NT2/D1 (cell line): ENCODE data around the gene CYFIP2.

ENCODE experiments used
- DNase-seq: peaks from one replicate; pipeline ENCODE4 v3.0.0-alpha.2; 2011; ENCODE audit warnings: low read depth, low spot score
- H3K27me3 ChIP-seq: 2 replicates; pipeline ENCODE4 v1.6.0; 2011; ENCODE audit warnings: mild to moderate bottlenecking; ENCODE audit not compliant: insufficient read length, insufficient read depth
- H3K36me3 ChIP-seq: 2 replicates; pipeline ENCODE4 v1.6.1; 2011; ENCODE audit warnings: mild to moderate bottlenecking, low read length, mixed read lengths; ENCODE audit not compliant: insufficient read depth, insufficient read length
- H3K4me1 ChIP-seq: 2 replicates; pipeline ENCODE4 v1.5.1; 2011; ENCODE audit not compliant: insufficient read depth, insufficient read length
- H3K4me3 ChIP-seq: 2 replicates; pipeline ENCODE4 v1.5.1; 2011; ENCODE audit warnings: low read depth; ENCODE audit not compliant: insufficient read length
- H3K9ac ChIP-seq: 2 replicates; pipeline ENCODE4 v1.6.0; 2011; ENCODE audit warnings: low read depth; ENCODE audit not compliant: insufficient read length
- H3K9me3 ChIP-seq: 2 replicates; pipeline ENCODE4 v1.5.1; 2011; ENCODE audit warnings: mild to moderate bottlenecking, low read length; ENCODE audit not compliant: insufficient read depth
- SUZ12 ChIP-seq: IDR thresholded peaks from 2 replicates; pipeline ENCODE4 v1.6.1; 2011; ENCODE audit not compliant: insufficient read length, insufficient read depth; ENCODE audit errors: extremely low read depth
- YY1 ChIP-seq: IDR thresholded peaks from 2 replicates; pipeline ENCODE4 v1.6.1; 2011; ENCODE audit not compliant: insufficient read length, insufficient read depth
- ZNF274 ChIP-seq: IDR thresholded peaks from 2 replicates; pipeline ENCODE4 v1.6.1; 2011; ENCODE audit warnings: mild to moderate bottlenecking, low read depth, low read length

The CYFIP2 gene

DNA sequence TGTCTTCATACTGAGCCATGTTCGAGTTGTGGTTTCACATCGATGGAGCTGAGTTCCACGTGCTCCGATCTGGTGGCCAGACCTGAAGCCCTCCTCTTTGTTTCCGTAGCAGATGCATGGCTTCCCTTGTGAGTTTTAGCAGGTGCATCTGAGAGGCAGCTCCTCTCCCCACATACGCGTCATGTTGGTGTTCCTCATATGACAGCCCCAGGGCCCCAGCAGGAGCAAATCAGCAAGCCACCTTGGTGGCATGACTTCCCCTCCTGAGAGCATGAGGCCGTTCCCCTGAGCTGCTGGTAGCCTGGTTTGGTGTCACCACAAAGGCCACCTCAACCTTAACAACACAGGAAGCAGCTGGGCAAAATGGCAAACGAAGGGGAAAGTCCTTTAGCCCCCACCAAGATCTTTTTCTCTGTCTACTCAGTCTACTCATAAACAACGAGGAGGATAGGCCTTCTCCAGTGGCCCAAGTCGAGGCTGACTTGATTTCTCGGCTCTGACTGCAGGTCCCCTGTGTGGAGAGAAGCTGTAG lies 5.9 kb downstream of the CYFIP2 start:
- Histone ChIP-seq H3K36me3 (no peaks in the 10 kb centered on the region), H3K4me3 (no peak overlapping the region), H3K27me3 (peaks cover 16% of the 10 kb centered on the region), H3K9ac (no peak overlapping the region), H3K9me3 (no peaks in the 10 kb centered on the region), H3K4me1 (peaks cover 3% of the 10 kb centered on the region)
- TF ChIP-seq ZNF274 (no peak), SUZ12 (no peak), YY1 (no peak)
- no peak for DNase-seq

DNA sequence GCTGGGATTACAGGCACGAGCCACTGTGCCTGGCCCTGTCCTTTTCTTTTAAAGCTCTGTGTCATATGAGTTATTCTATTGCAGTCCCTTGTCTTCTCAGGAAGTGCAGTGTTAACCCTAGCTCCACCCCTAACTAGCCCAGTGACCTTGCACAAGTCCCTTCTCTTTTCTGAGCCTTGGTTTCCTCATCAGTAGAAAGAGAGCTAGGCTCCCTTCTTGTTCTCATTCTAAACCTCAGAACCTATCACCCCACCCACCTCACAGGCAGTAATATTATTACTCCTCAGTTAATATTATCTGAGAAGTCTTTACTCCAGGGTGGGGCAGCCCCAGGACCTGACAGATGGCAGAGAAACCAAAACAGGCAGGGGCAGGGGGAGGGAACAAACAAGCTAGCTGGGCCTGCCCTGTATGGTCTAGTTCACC lies 7.2 kb downstream of the CYFIP2 start:
- H3K36me3 ChIP-seq = no peaks in the 10 kb centered on the region
- peaks cover 3% of the 10 kb centered on the region for H3K27me3 ChIP-seq
- DNase-seq = no peak

DNA sequence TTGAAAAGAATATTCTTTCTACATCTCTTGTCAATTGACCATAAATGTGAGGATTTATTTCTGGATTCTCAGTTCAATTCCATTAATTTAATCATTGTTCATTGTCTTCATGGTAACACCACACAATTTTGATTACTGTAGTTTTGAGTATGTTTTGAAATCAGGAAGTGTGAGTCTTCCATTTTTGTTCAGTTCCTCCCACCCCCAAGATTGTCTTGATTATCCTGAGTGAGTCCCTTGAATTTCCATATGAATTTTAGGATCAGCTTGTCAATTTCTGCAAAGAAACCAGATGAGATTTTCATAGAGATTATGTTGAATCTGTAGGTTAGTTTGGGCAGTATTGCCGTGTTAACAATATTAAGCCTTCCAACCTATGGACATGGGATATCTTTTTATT lies 9.5 kb downstream of the CYFIP2 start:
- no peak for TF ChIP-seq YY1
- TF ChIP-seq ZNF274 = no peak
- TF ChIP-seq SUZ12 = no peak
- no peaks in the 10 kb centered on the region for H3K27me3 ChIP-seq
- no peaks in the 10 kb centered on the region for H3K4me1 ChIP-seq
- no peak overlapping the region for H3K4me3 ChIP-seq
- H3K9me3 ChIP-seq = no peaks in the 10 kb centered on the region
- H3K36me3 ChIP-seq = no peaks in the 10 kb centered on the region
- DNase-seq = no peak
- H3K9ac ChIP-seq = no peak overlapping the region

More for the DNA sequence above, 7.2 kb downstream of the CYFIP2 start:
- TF ChIP-seq SUZ12 (no peak), YY1 (no peak), ZNF274 (no peak)
- H3K9ac ChIP-seq = no peak overlapping the region
- no peaks in the 10 kb centered on the region for H3K4me1 ChIP-seq
- no peaks in the 10 kb centered on the region for H3K9me3 ChIP-seq
- H3K4me3 ChIP-seq = no peak overlapping the region

DNA sequence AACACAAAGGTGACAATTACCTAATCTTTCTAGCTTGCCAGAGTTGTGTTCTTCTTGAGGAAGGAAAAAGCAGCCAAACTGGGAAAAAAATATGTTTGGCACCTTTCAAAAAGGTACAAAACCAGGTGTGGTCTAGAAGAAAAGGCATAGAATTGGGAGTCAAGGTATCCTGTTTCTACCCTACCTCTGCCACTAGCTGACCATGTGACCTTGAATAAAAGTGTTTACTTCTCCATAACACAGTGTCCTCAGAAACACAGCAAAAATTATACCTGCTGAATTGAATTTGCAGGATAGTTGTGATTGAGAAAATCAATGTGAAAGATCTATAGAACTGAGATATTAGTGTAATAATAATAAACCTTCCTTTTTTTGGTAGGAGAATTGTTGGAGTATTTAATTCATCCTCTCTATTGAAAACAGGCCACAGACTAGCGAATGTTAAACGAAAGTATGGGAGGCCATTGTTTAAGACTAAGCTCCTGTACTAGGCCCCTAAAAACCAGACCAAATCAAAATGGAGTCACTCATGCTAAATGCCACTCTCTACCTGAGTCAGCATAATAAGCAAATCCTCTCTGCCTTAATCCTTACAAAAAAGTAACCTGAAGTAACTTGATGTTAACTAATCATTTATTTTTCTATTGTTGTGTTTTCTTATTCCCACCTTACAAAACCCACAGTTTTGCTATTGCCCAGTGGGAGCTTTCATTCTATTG lies 12.6 kb downstream of the CYFIP2 start:
- no peaks in the 10 kb centered on the region for H3K27me3 ChIP-seq
- no peak overlapping the region for H3K4me3 ChIP-seq
- no peak for DNase-seq
- TF ChIP-seq YY1 = no peak
- TF ChIP-seq ZNF274 = no peak
- TF ChIP-seq SUZ12 = no peak
- H3K9ac ChIP-seq = no peak overlapping the region
- no peaks in the 10 kb centered on the region for H3K4me1 ChIP-seq
- no peaks in the 10 kb centered on the region for H3K9me3 ChIP-seq
- H3K36me3 ChIP-seq = no peaks in the 10 kb centered on the region

DNA sequence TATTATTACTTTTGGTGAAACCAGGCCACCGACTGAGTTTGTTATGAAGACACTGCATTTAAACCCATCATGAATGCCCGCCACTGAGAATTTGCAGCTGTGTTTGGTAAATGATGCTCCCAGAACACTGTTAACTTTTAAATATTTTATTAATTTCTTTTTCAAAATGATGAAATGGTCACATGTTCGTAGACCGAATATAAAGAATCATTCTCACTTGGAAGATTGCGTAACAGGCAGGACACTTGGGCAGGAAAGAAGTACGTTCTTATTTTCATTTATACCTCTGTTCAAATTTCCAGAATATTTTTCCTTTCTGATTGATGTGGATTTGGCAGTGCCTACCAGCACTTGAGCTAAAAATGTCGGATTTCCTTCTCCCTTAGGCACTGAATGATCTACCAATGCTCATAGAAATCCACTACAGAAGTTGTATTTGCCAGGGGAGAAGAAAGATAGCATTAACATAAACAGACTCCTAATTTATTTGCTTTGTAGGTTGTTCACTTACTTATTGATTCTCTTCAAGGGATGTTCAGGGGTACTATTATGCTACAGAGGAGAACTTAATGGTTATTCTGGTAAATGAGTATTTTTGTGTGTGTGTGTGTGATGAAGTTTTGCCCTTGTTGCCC lies 13.8 kb downstream of the CYFIP2 start:
- Histone ChIP-seq H3K9me3 (no peaks in the 10 kb centered on the region), H3K9ac (no peak overlapping the region), H3K36me3 (no peaks in the 10 kb centered on the region), H3K4me1 (no peaks in the 10 kb centered on the region), H3K4me3 (no peak overlapping the region), H3K27me3 (no peaks in the 10 kb centered on the region)
- TF ChIP-seq SUZ12 (no peak), YY1 (no peak), ZNF274 (no peak)
- DNase-seq = no peak

DNA sequence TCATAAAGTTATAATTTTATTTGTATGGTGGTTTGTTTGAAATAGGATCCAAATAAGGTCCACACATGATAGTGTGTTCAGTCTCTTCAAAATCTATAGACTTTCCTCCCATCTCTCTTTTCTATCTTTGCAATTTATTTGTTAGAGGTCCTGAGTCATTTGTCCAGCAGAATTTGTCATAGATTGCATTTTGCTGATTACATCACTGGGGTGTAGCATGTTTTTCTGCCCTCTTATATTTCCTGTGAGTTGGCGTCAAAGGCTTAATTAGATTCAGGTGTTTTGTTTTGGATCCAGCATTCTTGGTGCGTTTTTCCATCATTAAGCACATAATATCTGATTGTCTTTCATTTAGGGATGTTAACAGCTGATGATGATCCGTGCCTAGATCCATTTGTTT lies 15.0 kb downstream of the CYFIP2 start:
- H3K4me1 ChIP-seq = no peaks in the 10 kb centered on the region
- TF ChIP-seq YY1 (no peak), SUZ12 (no peak), ZNF274 (no peak)
- DNase-seq = no peak
- H3K9me3 ChIP-seq = no peaks in the 10 kb centered on the region
- no peak overlapping the region for H3K9ac ChIP-seq
- no peak overlapping the region for H3K4me3 ChIP-seq
- no peaks in the 10 kb centered on the region for H3K27me3 ChIP-seq
- H3K36me3 ChIP-seq = no peaks in the 10 kb centered on the region

DNA sequence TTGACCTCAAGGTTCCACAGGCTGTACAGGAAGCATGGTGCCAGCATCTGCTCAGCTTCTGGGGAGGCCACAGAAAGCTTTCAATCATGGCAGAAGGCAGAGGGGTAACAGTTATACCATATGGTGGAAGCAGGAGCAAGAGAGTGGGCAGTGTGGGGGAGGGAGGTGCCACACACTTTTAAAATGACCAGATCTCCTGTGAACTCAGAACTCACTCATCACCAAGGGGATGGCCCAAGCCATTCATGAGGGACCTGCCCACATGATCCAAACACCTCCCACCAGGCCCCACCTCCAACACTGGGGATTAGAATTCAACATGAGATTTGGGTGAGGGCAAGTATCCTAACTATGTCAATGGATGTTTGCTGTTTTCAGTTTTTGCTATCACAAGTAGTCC lies 16.2 kb downstream of the CYFIP2 start:
- Histone ChIP-seq H3K9ac (no peak overlapping the region), H3K36me3 (no peaks in the 10 kb centered on the region), H3K4me3 (no peak overlapping the region), H3K9me3 (no peaks in the 10 kb centered on the region), H3K4me1 (no peaks in the 10 kb centered on the region), H3K27me3 (no peaks in the 10 kb centered on the region)
- DNase-seq = no peak
- TF ChIP-seq YY1 = no peak
- no peak for TF ChIP-seq SUZ12
- no peak for TF ChIP-seq ZNF274
